Neural cell (in vitro differentiated cells): ENCODE measurements around the gene ATP13A5. TPM values are rescaled to one million over a fixed set of nuclear protein-coding genes. Genes with fewer than 3 reads are reported as not detected.

ENCODE experiments used
- H2AFZ ChIP-seq: fragments of 200-600, 300-800 bp; sonication (generic), shearing (Covaris generic); 2 replicates; pipeline ENCODE4 v1.6.0; 2014; ENCODE audit warnings: low read depth, mild to moderate bottlenecking, antibody characterized with exemption, low read length, moderate library complexity
- H3F3A ChIP-seq: fragments of 200-600 bp; shearing (Covaris generic); 2 replicates; pipeline ENCODE4 v1.6.1; 2016; ENCODE audit warnings: mild to moderate bottlenecking, moderate library complexity, mixed read lengths, antibody characterized with exemption, low read length; ENCODE audit not compliant: insufficient read depth, poor library complexity, severe bottlenecking
- H3K27ac ChIP-seq: fragments of 200-600, 300-800 bp; sonication (generic), shearing (Covaris generic); 2 replicates; pipeline ENCODE4 v1.5.1; 2014; ENCODE audit warnings: mild to moderate bottlenecking, low read length, moderate library complexity
- H3K27me3 ChIP-seq: fragments of 300-800, 200-600 bp; sonication (generic), shearing (Covaris generic); 2 replicates; pipeline ENCODE4 v1.6.0; 2014; ENCODE audit warnings: mild to moderate bottlenecking, low read depth, low read length, moderate library complexity; ENCODE audit not compliant: insufficient read depth
- H3K36me3 ChIP-seq: fragments of 300-800, 200-600 bp; sonication (generic), shearing (Covaris generic); 2 replicates; pipeline ENCODE4 v1.5.1; 2014; ENCODE audit warnings: mild to moderate bottlenecking, antibody characterized with exemption, low read length, moderate library complexity; ENCODE audit not compliant: insufficient read depth
- H3K4me2 ChIP-seq: fragments of 300-800, 200-600 bp; sonication (generic), shearing (Covaris generic); 2 replicates; pipeline ENCODE4 v1.6.0; 2014; ENCODE audit warnings: mild to moderate bottlenecking, low read length
- H3K4me3 ChIP-seq: fragments of 300-800, 200-600 bp; sonication (generic), shearing (Covaris generic); 2 replicates; pipeline ENCODE4 v1.5.1; 2014; ENCODE audit warnings: mild to moderate bottlenecking, low read length, moderate library complexity
- H3K79me2 ChIP-seq: fragments of 200-600 bp; shearing (Covaris generic); replicated peaks from 2 replicates; pipeline ENCODE4 v1.6.0; 2014; ENCODE audit warnings: mild to moderate bottlenecking, low read length, moderate library complexity; ENCODE audit not compliant: insufficient read depth
- H3K9ac ChIP-seq: fragments of 300-800, 200-600 bp; sonication (generic), shearing (Covaris generic); 2 replicates; pipeline ENCODE4 v1.6.1; 2016; ENCODE audit warnings: mild to moderate bottlenecking, low read length, mixed read lengths
- H3K9me2 ChIP-seq: fragments of 200-600 bp; shearing (Covaris generic); 2 replicates; pipeline ENCODE4 v1.6.1; 2016; ENCODE audit warnings: mild to moderate bottlenecking, low read length, mixed read lengths; ENCODE audit not compliant: insufficient read depth
- H3K9me3 ChIP-seq: fragments of 200-600, 300-800 bp; sonication (generic), shearing (Covaris generic); 2 replicates; pipeline ENCODE4 v1.6.1; 2016; ENCODE audit warnings: mild to moderate bottlenecking, mixed run types, low read length, moderate library complexity, mixed read lengths
- H4K20me1 ChIP-seq: fragments of 200-600 bp; shearing (Covaris generic); 2 replicates; pipeline ENCODE4 v1.6.1; 2016; ENCODE audit warnings: mild to moderate bottlenecking, mixed run types; ENCODE audit not compliant: insufficient read depth
- EP300 ChIP-seq: fragments of 450-650 bp; conservative IDR thresholded peaks from 2 replicates; pipeline ENCODE4 v1.6.1; 2014; ENCODE audit warnings: antibody characterized with exemption, mild to moderate bottlenecking, moderate library complexity; ENCODE audit not compliant: poor library complexity, severe bottlenecking
- EZH2 ChIP-seq: fragments of 200-600, 300-800 bp; shearing (Covaris generic), sonication (generic); IDR thresholded peaks from 2 replicates; pipeline ENCODE4 v1.6.1; 2014; ENCODE audit warnings: antibody characterized with exemption, low read length, borderline replicate concordance, mild to moderate bottlenecking; ENCODE audit not compliant: insufficient read depth, poor library complexity, severe bottlenecking
- MXI1 ChIP-seq: fragments of 450-650 bp; conservative IDR thresholded peaks from 2 replicates; pipeline ENCODE4 v1.6.1; 2014; ENCODE audit warnings: antibody characterized with exemption, mild to moderate bottlenecking; ENCODE audit not compliant: poor library complexity, severe bottlenecking
- POLR2AphosphoS5 ChIP-seq: IDR thresholded peaks from 2 replicates; pipeline ENCODE4 v1.6.1; 2012
- RAD21 ChIP-seq: fragments of 450-650 bp; conservative IDR thresholded peaks from 2 replicates; pipeline ENCODE4 v1.6.1; 2014; ENCODE audit warnings: antibody characterized with exemption, mild to moderate bottlenecking, moderate library complexity
- SMC3 ChIP-seq: fragments of 450-650 bp; conservative IDR thresholded peaks from 2 replicates; pipeline ENCODE4 v1.6.1; 2014; ENCODE audit warnings: antibody characterized with exemption, mild to moderate bottlenecking, moderate library complexity; ENCODE audit not compliant: poor library complexity
- TAF1 ChIP-seq: IDR thresholded peaks from 2 replicates; pipeline ENCODE4 v1.6.1; 2012; ENCODE audit warnings: low read depth
- polyA plus RNA-seq: library from polyadenylated mRNA; depleted of rRNA; stranded (reverse); fragments of >200 nt; gene quantifications from 2 replicates; pipeline ENCODE4 v1.2.3, GENCODE V29; 2014
- TF ChIP-seq, protein P1 (sequence below): fragments of 450-650 bp; IDR thresholded peaks from 2 replicates; pipeline ENCODE4 v1.5.1; 2014; ENCODE audit warnings: antibody characterized with exemption, mild to moderate bottlenecking, moderate library complexity; ENCODE audit not compliant: poor library complexity, severe bottlenecking
- TF ChIP-seq, protein P2 (sequence below): IDR thresholded peaks from 2 replicates; pipeline ENCODE4 v1.6.1; 2012; ENCODE audit warnings: borderline replicate concordance

Gene ATP13A5
- polyA plus RNA-seq, 1 donor from 2014 or later = 0.28 TPM

DNA sequence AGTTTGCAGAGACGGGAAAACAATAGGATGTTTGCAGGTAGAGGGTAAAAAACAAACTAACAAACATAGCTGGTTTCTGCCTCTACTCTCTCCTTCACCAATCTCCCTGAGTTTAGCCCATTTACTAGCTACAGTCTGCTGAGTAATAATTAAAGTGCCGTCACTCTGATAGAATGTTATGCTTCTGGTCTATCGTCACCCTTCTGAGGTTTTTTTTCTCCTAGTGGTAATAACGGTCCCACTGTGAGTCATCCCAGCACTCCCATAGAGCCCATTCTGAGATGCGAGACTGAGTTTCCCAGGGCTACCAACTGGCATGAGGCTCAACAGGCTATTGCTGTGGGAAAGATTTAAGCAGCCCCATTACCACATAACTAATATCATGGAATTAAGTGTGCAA is 81.1 kb downstream of the ATP13A5 start:
- TF ChIP-seq, protein P1, sequence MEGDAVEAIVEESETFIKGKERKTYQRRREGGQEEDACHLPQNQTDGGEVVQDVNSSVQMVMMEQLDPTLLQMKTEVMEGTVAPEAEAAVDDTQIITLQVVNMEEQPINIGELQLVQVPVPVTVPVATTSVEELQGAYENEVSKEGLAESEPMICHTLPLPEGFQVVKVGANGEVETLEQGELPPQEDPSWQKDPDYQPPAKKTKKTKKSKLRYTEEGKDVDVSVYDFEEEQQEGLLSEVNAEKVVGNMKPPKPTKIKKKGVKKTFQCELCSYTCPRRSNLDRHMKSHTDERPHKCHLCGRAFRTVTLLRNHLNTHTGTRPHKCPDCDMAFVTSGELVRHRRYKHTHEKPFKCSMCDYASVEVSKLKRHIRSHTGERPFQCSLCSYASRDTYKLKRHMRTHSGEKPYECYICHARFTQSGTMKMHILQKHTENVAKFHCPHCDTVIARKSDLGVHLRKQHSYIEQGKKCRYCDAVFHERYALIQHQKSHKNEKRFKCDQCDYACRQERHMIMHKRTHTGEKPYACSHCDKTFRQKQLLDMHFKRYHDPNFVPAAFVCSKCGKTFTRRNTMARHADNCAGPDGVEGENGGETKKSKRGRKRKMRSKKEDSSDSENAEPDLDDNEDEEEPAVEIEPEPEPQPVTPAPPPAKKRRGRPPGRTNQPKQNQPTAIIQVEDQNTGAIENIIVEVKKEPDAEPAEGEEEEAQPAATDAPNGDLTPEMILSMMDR = no peak
- TF ChIP-seq RAD21 (no peak), MXI1 (no peak), EZH2 (no peak), SMC3 (no peak), TAF1 (no peak), POLR2AphosphoS5 (no peak), EP300 (no peak)
- TF ChIP-seq, protein P2, sequence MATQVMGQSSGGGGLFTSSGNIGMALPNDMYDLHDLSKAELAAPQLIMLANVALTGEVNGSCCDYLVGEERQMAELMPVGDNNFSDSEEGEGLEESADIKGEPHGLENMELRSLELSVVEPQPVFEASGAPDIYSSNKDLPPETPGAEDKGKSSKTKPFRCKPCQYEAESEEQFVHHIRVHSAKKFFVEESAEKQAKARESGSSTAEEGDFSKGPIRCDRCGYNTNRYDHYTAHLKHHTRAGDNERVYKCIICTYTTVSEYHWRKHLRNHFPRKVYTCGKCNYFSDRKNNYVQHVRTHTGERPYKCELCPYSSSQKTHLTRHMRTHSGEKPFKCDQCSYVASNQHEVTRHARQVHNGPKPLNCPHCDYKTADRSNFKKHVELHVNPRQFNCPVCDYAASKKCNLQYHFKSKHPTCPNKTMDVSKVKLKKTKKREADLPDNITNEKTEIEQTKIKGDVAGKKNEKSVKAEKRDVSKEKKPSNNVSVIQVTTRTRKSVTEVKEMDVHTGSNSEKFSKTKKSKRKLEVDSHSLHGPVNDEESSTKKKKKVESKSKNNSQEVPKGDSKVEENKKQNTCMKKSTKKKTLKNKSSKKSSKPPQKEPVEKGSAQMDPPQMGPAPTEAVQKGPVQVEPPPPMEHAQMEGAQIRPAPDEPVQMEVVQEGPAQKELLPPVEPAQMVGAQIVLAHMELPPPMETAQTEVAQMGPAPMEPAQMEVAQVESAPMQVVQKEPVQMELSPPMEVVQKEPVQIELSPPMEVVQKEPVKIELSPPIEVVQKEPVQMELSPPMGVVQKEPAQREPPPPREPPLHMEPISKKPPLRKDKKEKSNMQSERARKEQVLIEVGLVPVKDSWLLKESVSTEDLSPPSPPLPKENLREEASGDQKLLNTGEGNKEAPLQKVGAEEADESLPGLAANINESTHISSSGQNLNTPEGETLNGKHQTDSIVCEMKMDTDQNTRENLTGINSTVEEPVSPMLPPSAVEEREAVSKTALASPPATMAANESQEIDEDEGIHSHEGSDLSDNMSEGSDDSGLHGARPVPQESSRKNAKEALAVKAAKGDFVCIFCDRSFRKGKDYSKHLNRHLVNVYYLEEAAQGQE = no peak
- no peak overlapping the region for H3K4me2 ChIP-seq
- H3K4me3 ChIP-seq = no peak overlapping the region
- no peaks in the 10 kb centered on the region for H4K20me1 ChIP-seq
- no peaks in the 10 kb centered on the region for H3K9me3 ChIP-seq
- no peaks in the 10 kb centered on the region for H3K27me3 ChIP-seq
- no peak overlapping the region for H3K9ac ChIP-seq
- H3F3A ChIP-seq = no peaks in the 10 kb centered on the region
- H2AFZ ChIP-seq = no peak overlapping the region
- H3K36me3 ChIP-seq = no peaks in the 10 kb centered on the region
- no peaks in the 10 kb centered on the region for H3K79me2 ChIP-seq
- H3K9me2 ChIP-seq = no peaks in the 10 kb centered on the region
- no peak overlapping the region for H3K27ac ChIP-seq

GRCh38 chr3:193295985-193296384 is 82.6 kb downstream of the ATP13A5 start:
- H3K9me3 ChIP-seq = peaks cover 3% of the 10 kb centered on the region
- H4K20me1 ChIP-seq = no peaks in the 10 kb centered on the region
- no peak for TF ChIP-seq POLR2AphosphoS5
- TF ChIP-seq, protein P1 = no peak
- TF ChIP-seq RAD21 = no peak
- TF ChIP-seq, protein P2 = no peak
- TF ChIP-seq EZH2 = no peak
- no peak for TF ChIP-seq EP300
- no peak for TF ChIP-seq SMC3
- TF ChIP-seq TAF1 = no peak
- TF ChIP-seq MXI1 = no peak
- H3K4me2 ChIP-seq = no peak overlapping the region
- no peak overlapping the region for H3K4me3 ChIP-seq
- no peaks in the 10 kb centered on the region for H3K79me2 ChIP-seq
- no peaks in the 10 kb centered on the region for H3K36me3 ChIP-seq
- no peaks in the 10 kb centered on the region for H3F3A ChIP-seq
- no peak overlapping the region for H2AFZ ChIP-seq
- no peak overlapping the region for H3K27ac ChIP-seq
- H3K9me2 ChIP-seq = no peaks in the 10 kb centered on the region
- no peaks in the 10 kb centered on the region for H3K27me3 ChIP-seq
- no peak overlapping the region for H3K9ac ChIP-seq
